SKM-1 (cell line): ENCODE results near the gene SCARB1.

Experiments used
- DNase-seq: peaks from one replicate; lab custom pipeline; 2025; ENCODE audit not compliant: unreplicated experiment; lab: John Stamatoyannopoulos, UW

The SCARB1 gene

GRCh38 chr12:124842800-124843510, 20.7 kb downstream of the SCARB1 start:
- no peak for DNase-seq

- no peak for DNase-seq
Measured at GRCh38 chr12:124842073-124842749, 21.5 kb downstream of the SCARB1 start.

- DNase-seq, result no peak
Measured at GRCh38 chr12:124841558-124841945, 22.1 kb downstream of the SCARB1 start.

- DNase-seq, result no peak
Measured at GRCh38 chr12:124837958-124838803, 25.5 kb downstream of the SCARB1 start.

- no peak for DNase-seq
Measured at GRCh38 chr12:124837249-124837897, 26.3 kb downstream of the SCARB1 start.

- no peak for DNase-seq
Measured at GRCh38 chr12:124836759-124837158, 26.9 kb downstream of the SCARB1 start.

GRCh38 chr12:124835656-124836410, 27.8 kb downstream of the SCARB1 start:
- no peak for DNase-seq

GRCh38 chr12:124834822-124835221, 28.8 kb downstream of the SCARB1 start:
- DNase-seq, result no peak

GRCh38 chr12:124833693-124834122, 30.0 kb downstream of the SCARB1 start:
- DNase-seq, result no peak

GRCh38 chr12:124832856-124833255, 30.8 kb downstream of the SCARB1 start:
- DNase-seq, result no peak

- no peak for DNase-seq
Measured at GRCh38 chr12:124831590-124831989, 32.1 kb downstream of the SCARB1 start.

- no peak for DNase-seq
Measured at GRCh38 chr12:124830306-124830705, 33.4 kb downstream of the SCARB1 start.

- DNase-seq, result no peak
Measured at GRCh38 chr12:124829708-124830304, 33.9 kb downstream of the SCARB1 start.

- no peak for DNase-seq
Measured at GRCh38 chr12:124829008-124829707, 34.5 kb downstream of the SCARB1 start.

- DNase-seq, result no peak
Measured at GRCh38 chr12:124828264-124829007, 35.2 kb downstream of the SCARB1 start.

- no peak for DNase-seq
Measured at GRCh38 chr12:124827588-124828184, 36.0 kb downstream of the SCARB1 start.

- no peak for DNase-seq
Measured at GRCh38 chr12:124824195-124824594, 39.5 kb downstream of the SCARB1 start.

- no peak for DNase-seq
Measured at GRCh38 chr12:124823272-124823970, 40.2 kb downstream of the SCARB1 start.
